B cell (primary cell): ENCODE measurements around the gene ST6GAL1. TPM values are rescaled to one million over a fixed set of nuclear protein-coding genes. Genes with fewer than 3 reads are reported as not detected.
A peak's percentile ranks its signal among the peaks of the same experiment; 100 is the strongest.

Source experiments
- ATAC-seq: fragments of 200-7000 bp; cut with Tn5 transposase; one replicate; pipeline ENCODE4 v1.10.0; 2021; ENCODE audit warnings: low read depth, mild to moderate bottlenecking, moderate number of reproducible peaks, moderate library complexity
- CTCF ChIA-PET: fragments of 350-600 bp; sonication (Branson Sonifier 250); formaldehyde crosslinking; loops from one replicate; lab custom pipeline; 2021; ENCODE audit warnings: antibody characterized with exemption, inconsistent platforms; lab: Charles Lee
- POLR2A ChIA-PET: fragments of 350-600 bp; sonication (Branson Sonifier 250); formaldehyde crosslinking; loops from one replicate; lab custom pipeline; 2021; ENCODE audit warnings: antibody characterized with exemption; lab: Charles Lee
- DNase-seq: peaks from one replicate; pipeline ENCODE4 v3.0.0; 2013
- H2AFZ ChIP-seq: 2 replicates; pipeline ENCODE4 v1.6.1; 2012; ENCODE audit warnings: mild to moderate bottlenecking, low read depth, low read length; ENCODE audit not compliant: insufficient read depth, poor library complexity, severe bottlenecking
- H3K27ac ChIP-seq, 2 donors: 1 replicate in 1 of 2; 2 replicates in 1 of 2; pipeline ENCODE4 v1.5.1; 2012 to 2013; ENCODE audit warnings: low read length in 2 of 2, mild to moderate bottlenecking in 2 of 2, moderate library complexity in 1 of 2
- H3K27me3 ChIP-seq, 4 experiments: fragments of 200-600 bp in 1 of 4; sonication (generic) in 1 of 4; replicated peaks in 1 of 4; 1 replicate in 2 of 4; 2 replicates in 2 of 4; pipeline versions ENCODE4 v1.6.1 to v1.7.0; 2013 to 2016; ENCODE audit warnings: low read length in 3 of 4, mild to moderate bottlenecking in 2 of 4, mixed read lengths in 1 of 4, moderate library complexity in 1 of 4; ENCODE audit not compliant: insufficient read depth in 4 of 4, control insufficient read depth in 3 of 4; ENCODE audit errors: control extremely low read depth in 1 of 4
- H3K36me3 ChIP-seq, 2 experiments: replicated peaks in 1 of 2; 1 replicate in 1 of 2; 2 replicates in 1 of 2; pipeline versions ENCODE4 v1.6.1 to v1.7.1; 2013; ENCODE audit warnings: low read length in 1 of 2; ENCODE audit not compliant: insufficient read depth in 2 of 2, control insufficient read depth in 1 of 2; ENCODE audit errors: control extremely low read depth in 1 of 2, extremely low read depth in 1 of 2
- H3K4me1 ChIP-seq, 2 donors: fragments of 200-600 bp in 1 of 2; sonication (generic) in 1 of 2; 1 replicate in 1 of 2; 2 replicates in 1 of 2; pipeline versions ENCODE4 v1.5.1 to v1.6.1; 2013 to 2017; ENCODE audit warnings: low read length in 2 of 2; ENCODE audit not compliant: control insufficient read depth in 2 of 2, insufficient read depth in 2 of 2
- H3K4me2 ChIP-seq: replicated peaks from 2 replicates; pipeline ENCODE3; 2012; ENCODE audit warnings: mild to moderate bottlenecking, low read depth, low read length; ENCODE audit not compliant: poor library complexity, severe bottlenecking
- H3K4me3 ChIP-seq, 5 experiments: fragments of 200-600 bp in 1 of 5; sonication (generic) in 1 of 5; 1 replicate in 3 of 5; 2 replicates in 2 of 5; pipeline versions ENCODE4 v1.5.1 to v1.7.0; 2011 to 2016; ENCODE audit warnings: low read length in 4 of 5, mild to moderate bottlenecking in 4 of 5, low read depth in 2 of 5, control low read depth in 1 of 5, moderate library complexity in 1 of 5; ENCODE audit not compliant: insufficient read depth in 1 of 5; ENCODE audit errors: control extremely low read depth in 1 of 5, extremely low read depth in 1 of 5
- H3K79me2 ChIP-seq: fragments of 200-600 bp; sonication (generic); one replicate; pipeline ENCODE4 v1.6.0; 2016; ENCODE audit warnings: low read length; ENCODE audit not compliant: control insufficient read depth, insufficient read depth
- H3K9ac ChIP-seq: fragments of 200-600 bp; sonication (generic); 2 replicates; pipeline ENCODE4 v1.6.1; 2017; ENCODE audit warnings: mild to moderate bottlenecking, low read length, moderate library complexity
- H3K9me3 ChIP-seq, 3 donors: one replicate each; pipeline versions ENCODE4 v1.6.1 to v1.7.1; 2013; ENCODE audit warnings: low read length in 2 of 3; ENCODE audit not compliant: control insufficient read depth in 2 of 3, insufficient read depth in 1 of 3; ENCODE audit errors: control extremely low read depth in 1 of 3
- H4K20me1 ChIP-seq: 2 replicates; pipeline ENCODE4 v1.6.0; 2012; ENCODE audit warnings: mild to moderate bottlenecking, low read length; ENCODE audit not compliant: insufficient read depth, control insufficient read depth, poor library complexity, severe bottlenecking
- H3K27ac Mint-ChIP-seq: one replicate; pipeline ENCODE4 v1.8.0; 2021; ENCODE audit warnings: mixed read lengths
- H3K27me3 Mint-ChIP-seq: one replicate; pipeline ENCODE4 v1.8.0; 2021; ENCODE audit warnings: mixed read lengths
- H3K4me1 Mint-ChIP-seq: one replicate; pipeline ENCODE4 v1.8.0; 2021; ENCODE audit warnings: mixed read lengths
- H3K4me3 Mint-ChIP-seq: one replicate; pipeline ENCODE4 v1.8.0; 2021; ENCODE audit warnings: mixed read lengths
- H3K9me3 Mint-ChIP-seq: one replicate; pipeline ENCODE4 v1.8.0; 2022; ENCODE audit warnings: mixed read lengths; ENCODE audit not compliant: insufficient read depth
- EZH2 ChIP-seq: IDR thresholded peaks from 2 replicates; pipeline ENCODE4 v1.6.1; 2012; ENCODE audit warnings: borderline replicate concordance, low read depth, mild to moderate bottlenecking, moderate library complexity, low read length; ENCODE audit not compliant: insufficient read depth, poor library complexity, severe bottlenecking
- WGBS: methylation state at CpG from one replicate; pipeline ENCODE4 v1.1.5; 2013; ENCODE audit warnings: missing lambda C conversion rate; ENCODE audit not compliant: insufficient coverage; 5-methylcytosine and 5-hydroxymethylcytosine counted together
- intact Hi-C: fragments of 100-400 bp; cut with micrococcal nuclease; formaldehyde crosslinking; loops from one replicate; pipeline ENCODE4 v1.10.0; 2022
- polyA plus RNA-seq: library from polyadenylated mRNA; depleted of rRNA; stranded (reverse); fragments of >200 nt; gene quantifications from 2 replicates; pipeline ENCODE4 v1.2.3, GENCODE V29; 2012
- total RNA-seq, 2 donors: library from RNA; stranded (reverse); fragments of 120-200 nt in 1 of 2; gene quantifications; 1 replicate in 1 of 2; 2 replicates in 1 of 2; pipeline versions ENCODE4 v1.2.3 to v1.2.4, GENCODE V29; 2013 to 2022
- TF ChIP-seq, protein P1 (sequence below): fragments of 200-600 bp; IDR thresholded peaks from one replicate; pipeline ENCODE4 v1.8.0; 2022; ENCODE audit warnings: antibody characterized with exemption, mild to moderate bottlenecking

Gene ST6GAL1
- total and polyA plus RNA-seq, 2 donors (not counting 1 experiment from before 2014, with no cell fraction given), result 174 to 563 TPM

DNA sequence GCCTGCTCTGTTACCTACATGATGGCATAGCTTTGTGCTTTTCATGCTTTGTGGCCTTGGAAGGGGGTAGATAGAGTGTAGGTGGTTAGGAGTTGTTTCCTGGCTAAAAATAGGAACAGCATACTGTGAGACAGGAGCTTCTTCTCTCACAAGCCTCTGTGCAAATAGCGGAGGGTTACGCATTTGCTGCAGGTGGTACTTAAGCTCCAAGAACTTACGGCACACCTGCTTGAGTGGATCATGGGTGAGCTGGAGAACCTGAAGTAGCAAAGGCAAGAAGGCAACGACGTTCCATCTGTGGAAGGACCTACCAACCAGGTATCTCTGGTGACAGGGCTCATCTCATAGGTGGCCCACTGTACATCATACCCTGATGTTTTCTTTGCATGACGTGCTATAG lies 66.0 kb downstream of the ST6GAL1 start:
- intact Hi-C loops, result loop anchor here (2.0 to 5.0 kb wide), 2 partner anchors 36 to 48 kb away; no protein-coding TSS in a partner anchor
- H3K4me1 Mint-ChIP-seq, result peaks cover 86% of the 10 kb centered on the region
- peak overlapping the region; percentile 51 to 82 (median 68) for H3K4me3 ChIP-seq
- POLR2A ChIA-PET, result interaction anchor here (0.8 to 1.5 kb wide), 4 partner anchors 8 to 30 kb away, joined by 3 to 11 read pairs (median 5); no protein-coding TSS in a partner anchor
- H3K9me3 ChIP-seq, result peaks cover 0 to 17% (median 0%) of the 10 kb centered on the region in 3 donors
- peak; percentile 13 for ATAC-seq
- CTCF ChIA-PET, result interaction anchor here (0.6 to 1.8 kb wide), 14 partner anchors 8 to 169 kb away, joined by 3 to 5 read pairs (median 4); partner anchors contain the start of gene RPL39L
- H3K79me2 ChIP-seq, result peaks cover 90% of the 10 kb centered on the region
- no peak overlapping the region for H2AFZ ChIP-seq
- H3K4me2 ChIP-seq, result peak overlapping the region; percentile 75
- no peak for TF ChIP-seq EZH2
- TF ChIP-seq, protein P1, sequence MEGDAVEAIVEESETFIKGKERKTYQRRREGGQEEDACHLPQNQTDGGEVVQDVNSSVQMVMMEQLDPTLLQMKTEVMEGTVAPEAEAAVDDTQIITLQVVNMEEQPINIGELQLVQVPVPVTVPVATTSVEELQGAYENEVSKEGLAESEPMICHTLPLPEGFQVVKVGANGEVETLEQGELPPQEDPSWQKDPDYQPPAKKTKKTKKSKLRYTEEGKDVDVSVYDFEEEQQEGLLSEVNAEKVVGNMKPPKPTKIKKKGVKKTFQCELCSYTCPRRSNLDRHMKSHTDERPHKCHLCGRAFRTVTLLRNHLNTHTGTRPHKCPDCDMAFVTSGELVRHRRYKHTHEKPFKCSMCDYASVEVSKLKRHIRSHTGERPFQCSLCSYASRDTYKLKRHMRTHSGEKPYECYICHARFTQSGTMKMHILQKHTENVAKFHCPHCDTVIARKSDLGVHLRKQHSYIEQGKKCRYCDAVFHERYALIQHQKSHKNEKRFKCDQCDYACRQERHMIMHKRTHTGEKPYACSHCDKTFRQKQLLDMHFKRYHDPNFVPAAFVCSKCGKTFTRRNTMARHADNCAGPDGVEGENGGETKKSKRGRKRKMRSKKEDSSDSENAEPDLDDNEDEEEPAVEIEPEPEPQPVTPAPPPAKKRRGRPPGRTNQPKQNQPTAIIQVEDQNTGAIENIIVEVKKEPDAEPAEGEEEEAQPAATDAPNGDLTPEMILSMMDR, result no peak
- no peaks in the 10 kb centered on the region for H4K20me1 ChIP-seq
- H3K27me3 Mint-ChIP-seq, result no peaks in the 10 kb centered on the region
- H3K27ac ChIP-seq, result peak overlapping the region; percentile 94 to 98
- peak overlapping the region; percentile 74 for H3K9ac ChIP-seq
- 27% methylated on average over 6 of the region's 6 CpGs for WGBS
- H3K4me3 Mint-ChIP-seq, result peak overlapping the region; percentile 86
- peaks cover 75 to 96% of the 10 kb centered on the region in 2 donors for H3K4me1 ChIP-seq
- peaks cover 2% of the 10 kb centered on the region for H3K9me3 Mint-ChIP-seq
- H3K27me3 ChIP-seq, result no peaks in the 10 kb centered on the region
- H3K27ac Mint-ChIP-seq, result peak overlapping the region; percentile 90
- peak; percentile 73 for DNase-seq
- peaks cover 0 to 22% of the 10 kb centered on the region in 2 experiments for H3K36me3 ChIP-seq

DNA sequence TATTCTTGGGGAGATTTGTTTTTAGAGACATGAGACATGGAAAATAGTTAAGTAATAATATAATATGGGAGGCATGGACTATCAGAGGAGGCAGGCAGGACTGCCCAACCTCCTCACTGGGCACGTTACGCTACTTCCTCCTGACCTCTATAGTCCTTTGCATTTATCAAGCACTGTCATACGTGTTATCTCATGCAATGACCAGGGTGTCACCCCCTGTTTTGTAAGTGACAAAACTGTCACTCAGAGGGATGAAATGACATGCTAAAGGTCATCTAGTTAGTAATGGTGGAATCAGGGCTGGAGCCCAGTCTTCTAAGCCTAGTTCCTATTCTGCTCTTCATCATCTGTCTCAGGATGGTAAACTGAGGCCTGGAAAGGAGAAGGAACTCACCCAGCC lies 66.7 kb downstream of the ST6GAL1 start:
- Histone ChIP-seq H2AFZ (no peak overlapping the region), H3K9me3 (peaks cover 0 to 13% (median 0%) of the 10 kb centered on the region in 3 donors), H3K79me2 (peaks cover 90% of the 10 kb centered on the region), H3K4me1 (peaks cover 75 to 96% of the 10 kb centered on the region in 2 donors), H3K27me3 (no peaks in the 10 kb centered on the region), H4K20me1 (no peaks in the 10 kb centered on the region), H3K27ac (peak overlapping the region; percentile 94 to 98), H3K36me3 (peaks cover 0 to 21% of the 10 kb centered on the region in 2 experiments), H3K4me3 (peak overlapping the region; percentile 51 to 82 (median 68)), H3K9ac (peak overlapping the region; percentile 74), H3K4me2 (peak overlapping the region; percentile 75)
- H3K27me3 Mint-ChIP-seq, result no peaks in the 10 kb centered on the region
- no CpG with 5 or more reads among the region's 3 CpGs for WGBS
- TF ChIP-seq EZH2, result no peak
- TF ChIP-seq, protein P1, result no peak
- H3K27ac Mint-ChIP-seq, result peak overlapping the region; percentile 90
- DNase-seq (peak; percentile 34), ATAC-seq (no peak)
- ChIA-PET CTCF (interaction anchor here (0.6 to 1.6 kb wide), 6 partner anchors 8 to 95 kb away, joined by 3 to 5 read pairs (median 4); no protein-coding TSS in a partner anchor), POLR2A (interaction anchor here (1.2 to 1.5 kb wide), 2 partner anchors 11 to 25 kb away, joined by 6 to 11 read pairs; no protein-coding TSS in a partner anchor)
- peak overlapping the region; percentile 86 for H3K4me3 Mint-ChIP-seq
- intact Hi-C loops, result loop anchor here (1.0 to 5.0 kb wide), 3 partner anchors 11 to 48 kb away; no protein-coding TSS in a partner anchor
- H3K4me1 Mint-ChIP-seq, result peaks cover 83% of the 10 kb centered on the region
- peaks cover 2% of the 10 kb centered on the region for H3K9me3 Mint-ChIP-seq
